Mesenchymal stem cell (in vitro differentiated cells and primary cell): ENCODE results near the gene MIS18A.
A peak's percentile ranks its signal among the peaks of the same experiment; 100 is the strongest.

Experiments used
- DNase-seq: peaks from one replicate; pipeline ENCODE4 v3.0.0-alpha.2; 2013
- H2AFZ ChIP-seq: one replicate; pipeline ENCODE4 v1.6.1; 2013; ENCODE audit warnings: low read depth, mild to moderate bottlenecking, control low read depth, inconsistent platforms, low read length, moderate library complexity
- H2AK5ac ChIP-seq: 2 replicates; pipeline ENCODE4 v1.6.1; 2013; ENCODE audit warnings: low read length, moderate library complexity, mild to moderate bottlenecking, inconsistent platforms; ENCODE audit not compliant: severe bottlenecking
- H2BK120ac ChIP-seq: one replicate; pipeline ENCODE4 v1.6.1; 2013; ENCODE audit warnings: low read depth, mild to moderate bottlenecking, inconsistent platforms, low read length, moderate library complexity
- H2BK12ac ChIP-seq, 2 experiments: one replicate each; pipeline ENCODE4 v1.6.1; 2013; ENCODE audit warnings: inconsistent platforms in 2 of 2, low read length in 2 of 2, mild to moderate bottlenecking in 2 of 2, moderate library complexity in 2 of 2, control low read depth in 1 of 2
- H2BK15ac ChIP-seq: one replicate; pipeline ENCODE4 v1.6.1; 2013; ENCODE audit warnings: mild to moderate bottlenecking, low read depth, inconsistent platforms; ENCODE audit not compliant: poor library complexity, severe bottlenecking
- H2BK5ac ChIP-seq: 2 replicates; pipeline ENCODE4 v1.6.1; 2013; ENCODE audit warnings: low read depth, mild to moderate bottlenecking, low read length, control low read depth, inconsistent platforms; ENCODE audit not compliant: poor library complexity, severe bottlenecking
- H3K14ac ChIP-seq, 2 experiments: one replicate each; pipeline ENCODE4 v1.6.1; 2013; ENCODE audit warnings: inconsistent platforms in 2 of 2, low read length in 2 of 2, control low read depth in 1 of 2, mild to moderate bottlenecking in 1 of 2, moderate library complexity in 1 of 2
- H3K18ac ChIP-seq, 2 experiments: one replicate each; pipeline ENCODE4 v1.6.1; 2013; ENCODE audit warnings: inconsistent platforms in 2 of 2, low read length in 2 of 2, control low read depth in 1 of 2, low read depth in 1 of 2, mild to moderate bottlenecking in 1 of 2
- H3K23ac ChIP-seq, 2 experiments: one replicate each; pipeline ENCODE4 v1.6.1; 2013; ENCODE audit warnings: inconsistent platforms in 2 of 2, low read length in 2 of 2, mild to moderate bottlenecking in 2 of 2, moderate library complexity in 2 of 2, control low read depth in 1 of 2
- H3K27ac ChIP-seq: 2 replicates; pipeline ENCODE4 v1.5.1; 2013; ENCODE audit warnings: mild to moderate bottlenecking, moderate library complexity, low read length, control low read depth, inconsistent platforms; ENCODE audit not compliant: poor library complexity, severe bottlenecking
- H3K27me3 ChIP-seq, 2 experiments: 2 replicates each; pipeline versions ENCODE4 v1.6.1 to v1.7.0; 2013; ENCODE audit warnings: low read length in 2 of 2, mild to moderate bottlenecking in 2 of 2, moderate library complexity in 2 of 2, control low read depth in 1 of 2, inconsistent platforms in 1 of 2; ENCODE audit not compliant: control insufficient read depth in 1 of 2, insufficient read depth in 1 of 2
- H3K36me3 ChIP-seq, 2 experiments: 2 replicates each; pipeline versions ENCODE4 v1.6.1 to v1.7.0; 2013; ENCODE audit warnings: low read length in 2 of 2, control low read depth in 1 of 2, inconsistent platforms in 1 of 2, low read depth in 1 of 2, mild to moderate bottlenecking in 1 of 2; ENCODE audit not compliant: insufficient read depth in 2 of 2, control insufficient read depth in 1 of 2
- H3K4ac ChIP-seq, 2 experiments: one replicate each; pipeline ENCODE4 v1.6.1; 2013; ENCODE audit warnings: inconsistent platforms in 2 of 2, low read length in 2 of 2, mild to moderate bottlenecking in 2 of 2, moderate library complexity in 2 of 2, control low read depth in 1 of 2, low read depth in 1 of 2
- H3K4me1 ChIP-seq: 2 replicates; pipeline ENCODE4 v1.6.1; 2013; ENCODE audit warnings: low read depth, low read length, control low read depth; ENCODE audit not compliant: control insufficient read depth, insufficient read depth
- H3K4me2 ChIP-seq: 2 replicates; pipeline ENCODE4 v1.6.1; 2013; ENCODE audit warnings: low read length, mild to moderate bottlenecking, inconsistent platforms; ENCODE audit not compliant: poor library complexity, severe bottlenecking
- H3K4me3 ChIP-seq, 2 experiments: 2 replicates each; pipeline versions ENCODE4 v1.5.1 to v1.7.0; 2013; ENCODE audit warnings: low read length in 2 of 2, mild to moderate bottlenecking in 2 of 2, control low read depth in 1 of 2, low read depth in 1 of 2; ENCODE audit not compliant: insufficient read depth in 1 of 2
- H3K79me1 ChIP-seq: replicated peaks from 2 replicates; pipeline ENCODE4 v1.6.1; 2013; ENCODE audit warnings: mild to moderate bottlenecking, control low read depth, low read length, inconsistent platforms; ENCODE audit not compliant: poor library complexity, severe bottlenecking
- H3K9ac ChIP-seq: 2 replicates; pipeline ENCODE4 v1.7.0; 2013; ENCODE audit warnings: mild to moderate bottlenecking, low read length, moderate library complexity
- H3K9me3 ChIP-seq: 2 replicates; pipeline ENCODE4 v1.7.0; 2013; ENCODE audit warnings: mild to moderate bottlenecking, low read length; ENCODE audit not compliant: control insufficient read depth
- H4K8ac ChIP-seq: one replicate; pipeline ENCODE4 v1.6.1; 2013; ENCODE audit warnings: inconsistent platforms, mild to moderate bottlenecking, low read length, moderate library complexity
- H4K91ac ChIP-seq: one replicate; pipeline ENCODE4 v1.6.1; 2013; ENCODE audit warnings: mild to moderate bottlenecking, low read length, inconsistent platforms
- WGBS: methylation state at CpG from one replicate; pipeline ENCODE4 v1.1.7; 2013; ENCODE audit warnings: mixed read lengths; 5-methylcytosine and 5-hydroxymethylcytosine counted together

Gene MIS18A

DNA sequence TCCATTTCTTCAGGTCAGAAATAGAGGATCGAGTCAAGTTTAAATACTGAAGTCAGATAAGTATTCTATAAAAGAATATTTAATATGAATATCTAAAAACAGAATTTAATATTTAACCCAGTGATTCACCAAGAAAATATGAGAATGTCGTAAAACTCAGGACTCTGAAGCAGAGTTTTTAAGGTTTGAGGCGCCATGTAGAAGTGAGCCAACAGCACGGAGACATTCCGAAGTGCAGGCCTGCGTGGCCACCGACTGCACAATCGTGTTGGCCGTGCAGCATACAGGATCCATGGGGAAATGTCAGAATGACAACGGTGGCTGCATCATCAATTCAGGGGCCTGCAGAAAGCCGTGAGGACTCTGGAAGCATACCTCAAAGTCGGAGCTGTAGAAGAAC is 43.3 kb upstream of the MIS18A start:
- Histone ChIP-seq H3K4ac (no peak overlapping the region), H3K18ac (no peak overlapping the region), H2BK15ac (no peak overlapping the region), H3K79me1 (peaks cover 37% of the 10 kb centered on the region), H4K91ac (no peak overlapping the region), H2AK5ac (peak overlapping the region; percentile 76), H3K4me1 (peaks cover 20% of the 10 kb centered on the region), H3K4me2 (peak overlapping the region; percentile 13), H2AFZ (no peak overlapping the region), H4K8ac (no peak overlapping the region), H3K27me3 (no peaks in the 10 kb centered on the region), H3K9ac (no peak overlapping the region), H3K27ac (peak overlapping the region; percentile 97), H3K9me3 (no peaks in the 10 kb centered on the region), H2BK120ac (no peak overlapping the region), H3K36me3 (peaks cover 60 to 100% of the 10 kb centered on the region in 2 experiments), H3K23ac (no peak overlapping the region), H2BK12ac (no peak overlapping the region), H3K14ac (no peak overlapping the region), H3K4me3 (no peak overlapping the region), H2BK5ac (peak overlapping the region; percentile 89)
- 97% methylated on average over 11 of the region's 12 CpGs for WGBS
- DNase-seq = no peak

DNA sequence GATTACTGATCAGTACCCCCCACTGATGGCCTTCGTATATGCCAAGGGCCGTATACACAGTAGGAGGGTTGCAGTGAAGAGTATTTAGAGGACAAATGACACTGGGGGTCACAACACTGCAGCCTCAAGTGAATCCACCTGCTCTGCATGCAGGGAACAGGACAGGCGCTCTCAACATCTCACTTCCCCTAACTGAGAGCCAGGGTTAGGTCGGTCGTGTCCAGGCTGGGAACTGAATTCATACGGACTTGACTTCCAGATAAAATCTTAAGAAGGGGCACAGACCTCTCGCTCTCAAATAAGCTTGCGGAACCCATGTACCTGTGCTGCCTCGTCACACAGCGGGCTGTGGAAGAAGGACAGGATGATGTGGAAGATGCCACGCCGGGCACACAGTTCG is 42.6 kb upstream of the MIS18A start:
- Histone ChIP-seq H3K4me1 (peaks cover 22% of the 10 kb centered on the region), H3K23ac (no peak overlapping the region), H3K9ac (no peak overlapping the region), H3K36me3 (peaks cover 65 to 100% of the 10 kb centered on the region in 2 experiments), H2BK15ac (no peak overlapping the region), H3K4me3 (no peak overlapping the region), H2BK12ac (no peak overlapping the region), H3K4me2 (no peak overlapping the region), H3K4ac (no peak overlapping the region), H2AK5ac (peak overlapping the region; percentile 97), H3K79me1 (peaks cover 41% of the 10 kb centered on the region), H3K27me3 (no peaks in the 10 kb centered on the region), H3K27ac (peak overlapping the region; percentile 77), H3K9me3 (no peaks in the 10 kb centered on the region), H2BK120ac (no peak overlapping the region), H3K18ac (no peak overlapping the region), H4K8ac (no peak overlapping the region), H4K91ac (no peak overlapping the region), H2BK5ac (no peak overlapping the region), H3K14ac (no peak overlapping the region), H2AFZ (no peak overlapping the region)
- no peak for DNase-seq
- 98% methylated on average over 13 of the region's 13 CpGs for WGBS

DNA sequence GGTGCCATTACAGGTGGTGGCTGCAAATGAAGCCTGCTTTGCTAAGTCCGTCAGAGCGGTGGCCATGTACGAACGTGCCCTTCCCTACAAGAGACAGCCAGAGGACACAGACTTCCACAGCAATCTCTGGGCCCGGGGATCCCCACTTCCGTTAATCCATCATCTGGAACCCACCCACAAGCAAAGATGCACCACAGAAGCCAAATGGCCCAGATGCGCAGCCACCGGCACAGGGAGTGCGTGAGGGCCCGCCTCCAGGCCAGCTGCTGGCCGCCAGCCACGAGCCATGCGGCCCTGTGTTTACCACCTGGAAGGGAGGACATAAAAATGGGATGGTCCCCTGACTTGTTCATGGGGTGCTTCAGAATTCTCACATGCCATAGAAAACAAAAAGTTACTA is 41.9 kb upstream of the MIS18A start:
- no peak overlapping the region for H3K14ac ChIP-seq
- H2BK5ac ChIP-seq = no peak overlapping the region
- no peak overlapping the region for H2BK12ac ChIP-seq
- WGBS = 97% methylated on average over 8 of the region's 13 CpGs
- no peak overlapping the region for H3K4me3 ChIP-seq
- no peak overlapping the region for H2BK15ac ChIP-seq
- H3K4ac ChIP-seq = no peak overlapping the region
- H3K9me3 ChIP-seq = no peaks in the 10 kb centered on the region
- peaks cover 69 to 100% of the 10 kb centered on the region in 2 experiments for H3K36me3 ChIP-seq
- peak overlapping the region; percentile 28 for H2AK5ac ChIP-seq
- peaks cover 27% of the 10 kb centered on the region for H3K4me1 ChIP-seq
- no peak overlapping the region for H2AFZ ChIP-seq
- no peak for DNase-seq
- no peak overlapping the region for H3K18ac ChIP-seq
- no peak overlapping the region for H2BK120ac ChIP-seq
- no peak overlapping the region for H3K23ac ChIP-seq
- H4K91ac ChIP-seq = no peak overlapping the region
- H3K27ac ChIP-seq = no peak overlapping the region
- H3K4me2 ChIP-seq = no peak overlapping the region
- no peaks in the 10 kb centered on the region for H3K27me3 ChIP-seq
- H3K79me1 ChIP-seq = peaks cover 38% of the 10 kb centered on the region
- H3K9ac ChIP-seq = no peak overlapping the region
- no peak overlapping the region for H4K8ac ChIP-seq

DNA sequence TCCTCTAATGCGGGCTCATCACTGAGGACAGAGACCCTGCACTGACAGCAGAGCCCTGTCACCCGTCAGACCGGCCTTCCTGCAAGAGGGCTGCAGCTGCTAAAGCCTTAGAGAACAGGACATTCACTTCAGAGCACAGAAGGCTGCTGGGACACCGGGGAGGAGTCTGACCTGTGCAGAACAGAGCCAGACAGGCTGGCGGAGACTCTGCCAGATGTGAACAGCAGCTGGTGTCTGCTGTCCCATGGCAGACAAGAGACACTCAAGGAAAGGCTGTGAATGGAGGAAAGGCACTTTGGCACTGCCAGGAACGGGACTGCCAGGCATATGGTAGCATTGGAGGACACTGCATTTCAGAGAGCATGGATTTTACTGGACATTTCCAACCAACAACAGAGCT is 41.2 kb upstream of the MIS18A start:
- Histone ChIP-seq H3K4me3 (no peak overlapping the region), H3K36me3 (peaks cover 68 to 97% of the 10 kb centered on the region in 2 experiments), H3K79me1 (peaks cover 34% of the 10 kb centered on the region), H3K27ac (no peak overlapping the region), H2AK5ac (peak overlapping the region; percentile 17), H3K4me2 (no peak overlapping the region), H3K4me1 (peaks cover 28% of the 10 kb centered on the region), H2AFZ (no peak overlapping the region), H3K27me3 (no peaks in the 10 kb centered on the region), H2BK15ac (no peak overlapping the region), H3K18ac (no peak overlapping the region), H2BK5ac (no peak overlapping the region), H3K23ac (no peak overlapping the region), H3K9ac (no peak overlapping the region), H3K14ac (no peak overlapping the region), H4K8ac (no peak overlapping the region), H2BK120ac (no peak overlapping the region), H3K4ac (no peak overlapping the region), H2BK12ac (no peak overlapping the region), H3K9me3 (no peaks in the 10 kb centered on the region), H4K91ac (no peak overlapping the region)
- DNase-seq = no peak
- 85% methylated on average over 6 of the region's 6 CpGs for WGBS
